Activated CD8-positive, alpha-beta memory T cell treated with anti-CD3 and anti-CD28 coated beads for 4 hours (primary cell): Measurements from ENCODE around the gene WDR91.
"Not testable (repeated sequence)": the region's sequence is repeated elsewhere in the genome, so short reads cannot be mapped to it uniquely, and the experiment has no call there.

Experiments
- DNase-seq, 2 donors: peaks; one replicate each; pipeline ENCODE4 v3.0.0-alpha.2; 2020; ENCODE audit warnings: low read depth in 2 of 2

Gene WDR91

DNA sequence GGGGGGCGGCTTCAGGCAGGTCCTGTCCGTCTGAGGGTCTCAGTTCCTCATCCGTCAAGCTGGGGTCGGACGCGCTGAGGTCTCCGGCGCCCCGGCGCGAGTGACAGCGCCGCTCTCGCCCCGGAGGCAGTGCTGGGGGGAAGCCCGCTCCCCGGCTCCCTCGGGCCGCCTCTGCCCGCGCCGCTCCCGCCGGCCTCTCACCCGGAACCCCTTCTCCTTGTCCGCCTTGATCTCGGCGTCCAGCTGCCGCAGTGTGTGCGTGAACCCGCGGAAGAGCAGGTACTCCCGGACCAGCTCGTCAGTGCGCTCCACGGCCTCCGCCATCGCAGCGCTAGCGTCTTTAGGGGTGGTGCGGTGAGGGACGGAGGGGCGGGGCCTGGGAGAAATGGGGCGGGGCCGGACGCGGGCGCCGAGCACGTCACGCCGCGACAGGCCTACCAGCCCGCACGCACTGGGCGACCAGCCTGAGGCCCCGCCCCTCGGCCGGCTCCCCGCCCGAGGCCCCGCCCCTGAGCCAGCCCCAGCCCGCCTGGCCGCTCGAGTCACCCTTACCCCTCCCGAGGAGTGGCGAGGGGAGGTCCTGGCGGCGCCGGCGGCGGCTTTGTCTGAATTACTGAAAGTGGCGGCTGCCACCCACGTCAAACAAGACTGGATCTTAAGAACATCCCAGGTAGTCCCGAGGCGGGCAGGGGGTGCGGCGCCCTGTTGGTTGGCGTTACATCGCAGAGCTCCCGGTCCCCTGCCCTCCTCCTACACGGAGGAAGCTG, at the start of gene WDR91:
Gene WDR91, minus strand, starts transcription at position 348 of the 767 bp plus-strand sequence. Its CDS starts 24 bp downstream, at position 324.
- peak; percentile 91 to 93 for DNase-seq

DNA sequence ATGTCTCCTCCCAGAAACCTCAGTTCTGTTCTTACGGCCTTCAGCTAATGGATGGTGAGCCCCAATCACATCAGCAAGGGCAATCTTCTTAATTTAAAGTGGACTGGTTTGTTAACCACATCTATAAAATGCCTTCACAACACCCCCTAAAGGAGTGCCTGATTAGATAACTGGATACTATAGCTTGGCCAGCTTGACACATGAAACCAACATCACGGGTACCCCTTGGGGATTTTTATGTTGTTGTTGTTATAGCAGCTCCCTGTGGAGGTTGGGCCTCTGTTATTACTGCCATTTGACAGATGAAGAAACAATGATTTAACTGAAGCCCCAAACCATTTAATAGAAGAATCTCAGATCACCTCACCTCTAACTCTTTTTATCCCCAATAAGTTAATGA, 49.1 kb upstream of the WDR91 start:
- DNase-seq: no peak

DNA sequence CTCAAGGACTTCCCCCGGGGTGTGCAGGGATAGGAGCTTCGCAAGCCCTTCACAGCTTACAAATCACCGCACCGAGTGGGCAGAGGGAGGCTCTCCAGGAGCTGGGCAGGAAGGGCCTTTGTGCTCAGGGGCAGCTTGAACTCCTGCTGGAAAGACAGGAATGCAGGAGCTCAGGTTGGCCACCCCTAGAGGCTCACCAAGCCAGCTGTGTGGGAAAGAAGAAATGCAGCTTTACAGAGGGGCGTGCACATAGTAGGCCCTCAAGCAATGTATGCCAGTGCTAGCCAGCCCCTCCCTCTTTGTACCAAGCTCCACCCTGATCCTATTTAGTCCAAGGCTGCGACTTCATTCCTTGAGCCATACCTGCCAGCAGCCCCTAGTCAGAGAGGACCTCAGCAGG, 48.4 kb upstream of the WDR91 start:
- no peak for DNase-seq

DNA sequence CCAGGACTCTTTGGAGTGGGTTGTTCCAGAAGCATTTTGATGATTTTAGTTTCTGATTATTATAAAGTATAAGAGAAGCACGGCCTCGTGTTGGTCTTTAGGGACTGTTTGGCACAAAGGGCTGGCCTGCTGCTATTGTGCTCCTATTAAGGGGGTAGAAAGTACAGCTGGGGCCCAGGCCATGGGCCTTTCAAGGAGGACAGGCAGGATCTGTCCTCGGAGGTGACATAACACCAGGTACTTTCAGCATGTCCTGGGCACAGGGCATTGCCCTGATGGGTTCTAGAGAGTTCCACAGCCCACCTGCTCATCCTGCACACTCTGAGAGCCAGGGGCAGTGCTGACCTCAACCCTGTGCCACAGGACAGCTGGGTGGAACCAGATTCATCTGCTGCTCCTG, 47.3 kb upstream of the WDR91 start:
- no peak for DNase-seq

DNA sequence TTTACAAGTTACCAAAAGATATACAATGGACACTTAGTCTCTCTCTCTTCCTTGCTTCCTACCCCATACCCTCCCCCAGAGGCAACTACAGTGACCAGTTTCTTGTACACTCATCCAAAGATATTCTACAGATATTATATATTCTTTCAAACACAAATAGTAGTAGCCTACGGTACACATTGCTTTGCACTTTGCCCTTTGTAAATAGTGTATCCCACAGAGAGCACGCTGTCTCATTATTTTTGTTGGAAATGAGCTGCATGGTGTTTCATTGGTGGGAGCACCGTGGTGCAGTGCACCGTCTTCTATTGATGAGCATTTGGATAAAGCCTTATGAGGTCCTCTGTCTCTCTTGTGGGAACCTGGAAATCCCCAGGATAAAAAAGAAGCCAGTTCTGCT, 46.5 kb upstream of the WDR91 start:
- DNase-seq: no peak

DNA sequence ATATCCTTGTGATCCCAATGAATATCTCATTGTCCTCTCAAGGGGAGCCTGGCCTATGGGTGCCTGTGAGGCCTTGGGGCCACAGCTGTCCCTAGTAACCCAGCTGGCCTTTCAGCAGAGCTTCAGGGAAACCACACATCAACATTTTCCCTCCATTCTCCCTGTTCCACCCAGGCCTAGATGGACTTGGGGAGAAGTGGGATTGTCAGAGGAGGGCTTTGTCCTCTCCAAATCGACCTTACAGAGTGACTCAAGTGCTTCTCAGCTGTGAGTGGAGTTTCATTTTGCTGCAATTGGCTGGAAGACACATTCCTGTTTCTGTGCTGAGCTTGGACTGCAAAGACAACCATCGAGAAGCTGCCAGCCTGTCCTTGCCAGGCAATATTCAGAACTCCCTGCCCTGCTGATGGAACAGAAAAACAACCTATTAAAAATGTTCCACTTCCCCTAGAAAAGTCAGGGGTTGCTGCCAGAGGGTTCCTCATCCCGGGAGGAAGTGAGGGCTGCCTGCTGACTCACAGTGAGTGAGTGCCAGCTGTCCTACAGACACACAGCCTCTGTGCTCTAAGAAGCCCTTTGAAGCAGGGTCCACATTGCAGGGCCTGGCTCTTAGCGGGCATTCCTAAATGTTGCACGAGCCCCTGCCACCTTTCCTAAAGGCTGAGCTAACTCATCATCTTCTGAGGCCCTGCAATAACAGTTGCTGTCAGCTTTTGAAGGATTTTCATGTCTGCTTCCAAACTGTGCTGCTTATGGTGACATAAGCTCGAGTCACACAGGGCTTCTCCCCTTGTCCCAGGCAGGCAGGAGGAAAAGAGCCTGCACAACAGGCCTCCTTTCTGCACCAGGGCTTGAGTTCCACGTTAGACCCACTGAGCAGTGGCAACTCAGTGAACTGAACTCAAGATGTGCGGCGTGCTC, 42.8 kb upstream of the WDR91 start:
- DNase-seq: no peak

DNA sequence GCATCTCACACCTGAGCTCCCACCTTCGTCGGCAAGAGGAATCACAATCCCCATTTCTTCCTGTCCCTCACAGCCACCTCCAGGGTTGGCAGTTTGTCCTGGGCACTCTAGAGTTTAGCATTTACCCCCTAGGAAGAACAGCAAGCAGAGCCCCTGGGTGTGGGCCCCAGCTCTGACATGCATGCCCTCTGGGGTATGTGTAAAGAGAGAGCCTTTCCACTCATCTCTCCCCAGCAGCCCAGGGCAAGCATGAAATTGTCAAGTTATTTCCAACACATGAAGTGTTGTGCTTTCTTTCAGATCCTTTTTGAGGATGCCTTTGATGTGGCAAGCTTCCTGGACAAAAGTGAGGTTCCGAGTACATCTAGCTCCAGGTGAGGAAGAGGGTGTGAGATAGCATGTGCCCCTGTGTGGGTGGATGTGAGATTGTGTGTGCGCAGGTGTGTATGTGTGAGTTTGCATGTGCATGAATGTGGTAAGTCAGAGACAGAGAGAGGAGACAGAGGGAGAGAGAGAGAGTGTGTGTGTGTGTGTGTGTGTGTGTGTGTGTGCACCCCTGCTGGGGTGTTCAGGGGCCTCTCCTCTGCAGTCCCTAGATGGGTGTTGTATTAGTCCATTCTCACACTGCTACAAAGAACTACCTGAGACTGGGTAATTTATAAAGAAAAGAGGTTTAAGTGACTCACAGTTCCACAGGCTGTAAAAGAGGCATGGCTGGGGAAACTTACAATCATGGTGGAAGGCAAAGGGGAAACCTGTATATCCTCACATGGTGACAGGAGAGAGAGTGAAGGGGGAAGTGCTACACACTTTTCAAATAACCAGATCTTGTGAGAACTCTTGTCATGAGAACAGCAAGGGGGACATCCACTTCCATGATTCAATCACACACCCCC, 40.4 kb upstream of the WDR91 start:
- no peak for DNase-seq

DNA sequence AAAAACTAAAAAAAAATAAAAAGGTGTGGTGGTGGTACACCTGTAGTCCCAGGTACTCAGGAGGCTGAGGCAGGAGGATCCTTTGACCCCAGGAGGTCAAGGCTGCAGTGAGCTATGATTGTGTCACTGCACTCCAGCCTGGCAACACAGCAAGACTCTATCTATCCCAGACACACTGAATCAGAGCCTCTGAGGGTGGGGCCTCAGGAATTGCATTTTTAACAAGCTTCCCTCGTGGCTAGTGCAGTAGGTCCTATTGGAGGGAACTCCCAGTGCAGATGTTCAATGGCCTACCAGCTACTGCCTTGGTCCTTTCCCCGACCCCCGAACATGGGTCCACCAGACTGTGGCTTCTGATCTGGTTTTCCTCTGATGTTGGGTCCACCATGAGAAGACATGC, 37.2 kb upstream of the WDR91 start:
- DNase-seq: no peak

DNA sequence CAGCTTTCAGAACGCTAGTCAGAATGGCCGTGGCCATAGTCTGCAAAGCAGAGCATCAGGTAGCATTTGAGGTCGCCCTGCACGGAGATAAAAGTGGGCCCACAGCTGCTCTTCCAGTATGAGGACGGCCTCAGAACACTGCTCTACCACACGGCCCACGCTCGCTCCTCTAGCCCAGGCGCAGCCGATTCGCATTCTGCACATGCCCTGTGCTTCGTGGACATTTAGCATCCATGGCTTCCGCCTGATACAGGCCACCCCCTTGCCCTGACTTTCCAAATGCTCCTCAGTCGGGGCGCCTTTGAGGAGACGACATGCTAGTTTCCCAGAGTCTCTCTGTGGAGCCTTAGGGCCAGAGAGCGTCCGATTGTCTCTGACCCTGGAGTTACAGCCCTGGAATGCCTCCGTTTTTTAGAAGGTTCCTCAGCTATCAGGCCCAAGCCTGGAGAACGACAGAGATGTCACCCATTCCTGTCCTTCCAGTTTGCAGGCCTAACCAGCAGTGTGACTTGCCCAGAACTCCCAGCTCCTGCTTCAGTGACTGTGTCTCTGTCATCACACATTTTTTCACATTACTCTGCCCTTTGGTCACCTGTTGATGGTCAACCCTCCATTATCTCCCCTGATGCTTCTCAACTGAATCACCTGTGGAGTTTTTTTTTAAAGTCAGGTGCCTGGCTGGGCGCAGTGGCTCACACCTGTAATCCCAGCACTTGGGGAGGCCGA, 36.6 kb upstream of the WDR91 start:
- DNase-seq: no peak

DNA sequence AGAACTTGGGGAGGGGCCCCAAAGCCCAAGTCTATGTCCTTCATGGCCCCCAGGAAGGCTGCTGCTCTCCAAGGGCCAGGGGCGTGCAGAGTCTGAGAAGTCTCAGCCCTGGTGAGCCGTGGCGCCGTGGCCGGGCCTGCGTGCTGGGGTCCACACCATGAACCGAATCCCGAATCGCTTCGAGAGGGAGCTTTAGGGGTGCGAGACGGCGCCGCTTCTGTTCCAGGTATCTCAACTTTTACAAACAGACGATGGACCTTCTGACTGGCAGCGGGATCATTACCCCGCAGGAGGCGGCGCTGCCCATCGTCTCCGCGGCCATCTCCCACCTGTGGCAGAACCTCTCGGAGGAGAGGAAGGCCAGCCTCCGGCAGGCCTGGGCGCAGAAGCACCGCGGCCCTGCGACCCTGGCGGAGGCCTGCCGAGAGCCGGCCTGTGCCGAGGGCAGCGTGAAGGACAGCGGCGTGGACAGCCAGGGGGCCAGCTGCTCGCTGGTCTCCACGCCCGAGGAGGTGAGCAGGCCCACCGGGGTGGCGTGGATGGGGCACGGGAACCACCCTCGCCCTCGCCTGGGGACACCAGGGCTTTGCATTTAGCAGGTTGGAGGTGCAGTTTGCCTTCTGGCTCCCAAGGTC, 35.0 kb upstream of the WDR91 start:
- DNase-seq: no peak

DNA sequence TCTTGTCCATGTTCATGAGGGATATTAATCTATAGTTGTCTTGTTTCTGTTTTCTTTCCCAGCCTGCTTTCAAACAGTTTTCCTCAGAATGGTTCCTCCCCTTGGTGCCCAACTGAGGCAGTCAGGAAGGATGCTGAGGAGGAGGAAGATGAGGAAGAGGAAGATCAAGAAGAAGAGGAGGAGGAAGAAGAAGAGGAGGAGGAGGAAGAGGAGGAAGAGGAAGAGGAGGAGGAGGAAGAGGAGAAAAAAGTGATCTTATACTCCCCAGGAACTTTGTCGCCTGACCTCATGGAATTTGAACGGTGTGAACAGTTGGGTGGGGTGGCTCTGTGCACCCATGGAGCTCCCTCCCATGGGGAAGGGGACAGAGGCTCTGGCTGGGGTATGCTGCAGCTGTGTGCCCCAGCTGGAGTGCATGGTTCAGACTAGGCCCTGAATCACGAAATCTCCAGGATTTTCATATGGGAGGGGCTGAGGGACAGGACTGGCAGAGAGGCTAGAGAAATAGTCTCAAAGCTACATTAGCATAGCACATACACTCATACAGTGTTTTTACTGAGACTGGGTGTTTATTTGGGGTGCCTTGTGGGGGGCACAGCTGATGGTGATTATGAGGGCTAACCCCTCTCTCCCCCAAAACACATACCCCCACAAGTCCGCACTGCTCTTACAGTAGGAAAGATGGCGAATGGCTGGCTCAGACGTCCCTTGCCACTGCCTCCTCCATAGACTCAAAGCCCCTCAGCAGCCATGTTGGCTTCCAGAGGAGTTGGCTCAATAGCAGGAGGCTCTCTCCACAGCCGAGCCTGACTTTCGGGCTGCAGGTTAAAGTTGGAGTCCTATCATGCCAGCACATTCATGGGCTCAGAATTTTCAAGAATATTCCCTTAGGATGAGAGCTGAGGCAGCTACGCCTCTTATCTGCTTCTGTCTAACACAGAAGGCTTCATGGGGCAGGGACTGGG, 34.2 kb upstream of the WDR91 start:
- no peak for DNase-seq

DNA sequence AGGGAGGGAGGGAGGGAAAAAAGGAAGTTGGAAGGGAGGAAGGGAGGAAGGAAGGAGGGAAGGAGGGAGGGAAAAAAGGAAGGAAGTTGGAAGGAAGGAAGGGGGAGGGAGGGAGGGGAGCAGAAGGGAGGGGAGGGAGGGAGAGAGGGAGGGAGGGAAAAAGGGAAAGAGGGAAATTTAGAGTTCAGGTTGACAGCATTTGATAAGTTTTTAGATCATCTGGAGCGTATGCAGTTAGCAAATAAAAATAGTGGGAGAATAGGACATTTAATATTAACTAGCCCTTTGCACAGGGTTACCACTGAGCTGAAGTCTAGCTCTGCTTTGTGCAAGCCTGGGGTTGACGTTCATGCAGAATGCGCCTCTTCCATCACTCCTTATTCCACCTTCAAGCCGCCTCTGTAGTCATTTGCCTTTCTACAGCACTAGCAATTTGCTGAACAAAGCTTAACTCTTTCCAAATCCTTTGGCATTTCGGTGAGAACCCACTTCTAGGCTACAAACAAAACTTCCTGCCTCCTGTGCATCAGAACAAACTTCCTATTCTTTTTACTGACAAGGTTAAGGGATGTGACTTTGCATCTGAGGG, 30.9 kb upstream of the WDR91 start:
- no peak for DNase-seq

DNA sequence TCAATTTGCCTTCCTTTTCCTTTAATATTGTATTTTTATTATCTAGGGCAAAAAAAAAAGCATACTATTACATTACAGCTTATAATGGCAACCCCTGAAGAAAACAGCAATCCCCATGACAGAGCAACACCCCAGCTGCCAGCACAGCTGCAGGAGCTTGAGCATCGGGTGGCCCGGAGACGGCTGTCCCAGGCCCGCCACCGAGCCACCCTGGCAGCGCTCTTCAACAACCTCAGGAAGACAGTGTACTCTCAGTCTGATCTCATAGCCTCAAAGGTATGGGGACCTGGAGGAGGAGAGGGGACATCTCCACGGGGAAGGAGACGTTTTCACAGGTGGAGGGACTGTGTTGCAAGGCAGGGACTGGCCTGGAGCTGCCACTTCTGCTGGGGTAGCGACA, 29.1 kb upstream of the WDR91 start:
- DNase-seq: no peak

DNA sequence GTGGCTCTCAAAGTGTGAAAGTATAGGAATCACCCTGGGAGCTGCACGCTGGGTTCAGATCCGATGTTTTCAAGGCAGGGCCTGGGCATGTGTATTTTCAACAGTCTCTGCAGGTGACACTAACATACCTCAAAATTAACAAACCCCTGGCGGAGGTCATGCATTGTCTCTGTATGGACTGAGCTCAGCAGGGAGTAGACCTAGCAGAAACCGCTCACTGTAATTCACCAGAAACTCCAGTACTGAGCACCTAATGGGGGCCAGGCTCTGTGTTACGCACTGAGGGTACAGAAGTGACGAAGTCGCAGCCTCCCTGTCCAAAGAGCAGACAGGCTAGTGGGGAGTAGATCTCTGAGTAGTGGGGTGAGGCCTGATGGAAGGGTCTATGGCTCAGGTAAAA, 27.9 kb upstream of the WDR91 start:
- no peak for DNase-seq

DNA sequence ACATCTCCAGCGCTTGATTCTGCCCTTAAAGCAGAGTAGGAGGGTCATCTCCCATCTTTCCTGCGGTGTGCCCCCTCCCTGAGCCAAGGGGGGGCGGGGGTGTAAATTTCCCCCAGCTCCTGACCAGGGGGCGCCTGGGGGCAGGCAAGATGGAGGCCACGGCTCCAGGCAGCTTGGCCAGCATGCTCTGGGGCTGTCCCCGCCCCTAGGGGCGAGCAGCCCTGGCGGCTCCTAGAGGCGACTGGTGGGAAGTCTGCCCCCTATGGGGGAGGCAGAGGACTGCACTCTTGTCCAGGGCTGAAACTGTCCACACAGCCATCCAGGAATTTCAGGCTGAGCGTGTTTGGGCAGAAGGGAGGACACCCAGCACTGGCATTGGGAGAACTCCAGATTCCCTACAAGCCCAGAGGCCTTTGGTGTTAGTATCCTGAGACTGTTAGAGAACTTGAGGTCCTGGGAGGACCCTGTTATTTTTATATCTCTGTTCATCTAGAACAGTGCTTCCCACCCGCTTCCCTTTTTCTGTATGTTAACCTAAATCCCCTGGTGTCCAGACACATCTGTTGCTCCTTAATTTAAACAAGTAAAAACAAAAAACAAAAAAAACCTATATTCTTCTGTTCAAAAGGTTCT, 26.9 kb upstream of the WDR91 start:
- no peak for DNase-seq

DNA sequence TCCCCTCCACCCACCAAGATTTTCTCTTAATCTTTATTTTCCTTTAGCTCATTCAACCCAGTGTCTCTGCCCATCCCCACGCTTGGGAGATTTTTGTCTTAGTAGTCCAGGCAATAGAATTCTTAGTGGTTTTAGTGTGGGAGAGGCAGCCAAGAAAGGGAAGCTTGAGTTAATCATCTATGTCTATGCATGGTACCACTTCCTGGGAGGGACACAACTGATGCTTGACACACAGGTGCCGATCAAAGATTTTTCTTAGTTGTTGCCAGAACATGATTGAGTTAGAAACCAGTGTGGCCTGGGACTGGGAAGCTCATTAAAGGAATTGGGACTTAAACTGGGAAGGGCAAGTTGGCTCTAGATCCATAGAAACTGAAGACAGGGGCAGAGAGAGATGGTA, 25.4 kb upstream of the WDR91 start:
- DNase-seq: no peak

DNA sequence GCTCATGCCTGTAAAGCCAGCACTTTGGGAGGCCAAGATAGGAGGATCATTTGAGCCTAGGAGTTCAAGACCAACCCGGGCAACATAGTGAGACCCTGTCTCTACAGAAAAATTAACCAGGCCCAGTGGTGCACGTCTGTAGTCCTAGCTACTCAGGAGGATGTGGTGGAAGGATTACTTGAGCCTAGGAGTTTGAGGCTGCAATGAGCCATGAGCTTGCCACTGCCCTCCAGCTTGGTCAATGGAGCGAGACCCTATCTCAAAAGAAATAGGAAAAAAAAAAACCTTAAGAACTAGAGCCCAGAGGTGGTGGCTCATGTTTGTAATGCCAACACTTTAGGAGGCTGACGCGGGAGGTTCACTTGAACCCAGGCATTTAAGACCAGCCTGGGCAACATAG, 24.5 kb upstream of the WDR91 start:
- DNase-seq: no peak

DNA sequence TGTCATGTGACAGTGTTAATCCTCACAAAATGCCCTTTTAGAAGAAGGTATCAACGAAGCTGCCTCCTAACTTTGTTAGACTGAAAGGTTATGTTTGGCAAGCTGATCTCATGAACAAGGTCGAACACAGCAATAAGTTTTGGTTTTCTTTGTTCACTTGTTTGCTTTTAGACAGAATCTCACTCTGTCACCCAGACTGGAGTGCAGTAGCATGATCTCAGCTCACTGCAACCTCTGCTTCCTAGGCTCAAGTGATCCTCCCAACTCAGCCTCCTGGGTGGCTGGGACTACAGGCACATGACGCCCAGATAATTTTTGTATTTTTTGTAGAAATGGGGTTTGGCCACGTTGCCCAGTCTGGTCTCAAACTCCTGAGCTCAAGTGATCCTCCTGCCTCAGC, 23.4 kb upstream of the WDR91 start:
- no peak for DNase-seq

DNA sequence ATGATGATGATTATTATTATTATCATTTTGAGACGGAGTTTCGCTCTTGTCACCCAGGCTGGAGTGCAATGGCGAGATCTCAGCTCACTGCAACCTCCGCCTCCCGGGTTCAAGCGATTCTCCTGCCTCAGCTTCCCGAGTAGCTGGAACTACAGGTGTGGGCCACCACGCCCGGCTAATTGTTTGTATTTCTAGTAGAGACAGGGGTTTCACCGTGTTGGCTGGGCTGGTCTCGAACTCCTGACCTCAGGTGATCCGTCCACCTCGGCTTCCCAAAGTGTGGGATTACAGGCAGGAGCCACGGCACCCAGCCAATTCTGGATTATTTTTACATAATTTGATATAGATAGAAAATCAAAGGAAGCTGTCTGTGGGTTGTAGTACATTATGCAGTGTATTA, 22.8 kb upstream of the WDR91 start:
- not testable (repeated sequence) for DNase-seq
